ENCODE results near the gene PICK1.
"Not testable (repeated sequence)": the region's sequence is repeated elsewhere in the genome, so short reads cannot be mapped to it uniquely, and the experiment has no call there.

PICK1 gene

DNA sequence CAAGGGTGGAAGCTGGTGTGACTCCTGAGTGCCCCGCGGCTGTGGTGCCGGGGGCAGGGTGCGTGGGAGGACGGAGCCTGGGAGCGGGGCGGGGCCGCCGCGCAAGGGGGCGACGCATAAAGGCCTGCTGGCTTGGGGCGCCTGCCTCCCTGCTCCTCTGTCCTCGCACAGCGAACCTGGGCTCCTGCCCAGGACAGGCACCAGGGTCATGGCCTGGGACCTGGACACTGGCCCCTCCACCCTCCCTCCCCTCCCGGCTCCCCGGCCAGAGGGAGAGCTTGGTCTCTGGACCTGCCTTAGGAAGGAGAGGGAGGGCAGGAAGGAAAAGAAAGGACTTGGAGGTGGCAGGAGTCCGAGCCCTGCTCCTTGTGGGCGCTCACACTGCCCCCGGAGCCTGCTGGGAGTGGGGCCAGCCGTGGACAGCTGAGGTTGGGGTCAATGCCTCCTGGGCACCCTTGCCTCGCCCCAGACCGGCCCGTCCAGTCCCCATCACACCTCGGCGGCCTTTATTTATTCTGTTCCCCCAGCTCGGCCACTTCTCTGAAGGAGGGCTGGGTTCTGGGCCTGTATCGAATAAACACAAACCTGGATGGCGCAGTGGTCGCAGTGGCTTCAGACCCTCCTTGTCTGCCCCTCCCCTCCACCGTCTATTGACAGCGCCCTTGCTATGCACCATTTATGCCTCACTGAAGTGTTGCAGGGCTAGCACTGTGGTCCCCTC lies 18.1 kb downstream of the PICK1 start:
- no peak for DNase-seq (ENCODE audit: low spot score)

DNA sequence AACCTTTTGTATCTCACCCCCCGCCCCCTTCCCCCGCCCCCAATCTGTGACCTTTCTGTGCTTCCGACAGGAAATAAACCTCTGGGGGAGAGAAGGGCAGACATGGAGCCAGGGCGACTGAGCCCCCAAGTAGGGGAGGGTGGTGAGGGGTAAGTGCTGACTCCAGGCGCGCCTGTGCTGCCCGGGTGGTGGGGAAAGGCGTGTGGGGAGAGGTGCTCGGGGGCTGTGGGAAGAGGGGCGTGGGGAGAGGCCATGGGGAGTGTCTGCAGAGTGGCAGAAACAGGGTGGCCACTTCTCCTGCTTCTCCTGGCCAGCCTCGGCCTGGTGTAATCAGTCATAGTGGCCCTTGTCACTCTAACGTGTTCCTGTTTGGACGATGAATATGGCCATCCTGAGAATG lies 18.8 kb downstream of the PICK1 start:
- no peak for DNase-seq (ENCODE audit: low spot score)

DNA sequence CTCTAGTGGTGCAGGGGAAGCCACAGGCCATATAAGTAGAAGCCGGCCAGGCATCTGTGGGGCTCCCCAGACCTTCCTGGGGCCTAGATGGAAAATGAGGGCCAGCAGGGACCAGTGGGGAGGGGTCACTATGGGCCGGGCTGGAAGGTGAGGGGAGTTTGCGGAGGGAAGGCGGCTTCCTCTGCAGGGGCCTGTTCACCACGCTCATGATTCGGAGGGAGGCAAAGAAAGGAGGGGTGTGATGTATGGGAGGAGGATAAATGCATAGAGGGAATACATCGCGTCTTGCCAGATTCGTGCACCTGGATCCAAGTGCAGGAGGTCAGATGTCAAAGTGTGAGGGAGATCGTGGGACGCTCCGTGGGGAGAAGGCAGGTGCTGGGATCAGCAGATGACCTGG lies 19.9 kb downstream of the PICK1 start:
- no peak for DNase-seq (ENCODE audit: low spot score)

DNA sequence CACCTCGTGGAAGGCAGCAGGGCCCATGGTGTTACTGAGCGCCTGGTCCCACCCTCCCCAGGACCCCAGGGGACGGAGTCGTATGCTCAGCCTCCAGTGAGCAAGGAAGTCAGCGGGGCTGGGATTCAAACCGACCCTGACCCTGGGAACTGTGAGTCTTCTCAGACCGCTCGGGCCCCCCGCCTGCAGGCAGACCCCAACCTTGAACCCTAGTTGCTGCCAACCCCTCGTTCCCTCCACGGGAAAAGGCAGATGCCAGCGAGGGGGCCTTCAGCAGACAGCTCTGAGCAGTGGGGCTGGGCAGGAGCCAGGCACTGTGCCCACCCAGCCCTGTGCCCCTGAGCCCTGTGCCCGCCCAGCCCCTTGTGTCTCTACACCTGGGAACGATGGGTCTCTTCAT lies 20.4 kb downstream of the PICK1 start:
- no peak for DNase-seq (ENCODE audit: low spot score)

DNA sequence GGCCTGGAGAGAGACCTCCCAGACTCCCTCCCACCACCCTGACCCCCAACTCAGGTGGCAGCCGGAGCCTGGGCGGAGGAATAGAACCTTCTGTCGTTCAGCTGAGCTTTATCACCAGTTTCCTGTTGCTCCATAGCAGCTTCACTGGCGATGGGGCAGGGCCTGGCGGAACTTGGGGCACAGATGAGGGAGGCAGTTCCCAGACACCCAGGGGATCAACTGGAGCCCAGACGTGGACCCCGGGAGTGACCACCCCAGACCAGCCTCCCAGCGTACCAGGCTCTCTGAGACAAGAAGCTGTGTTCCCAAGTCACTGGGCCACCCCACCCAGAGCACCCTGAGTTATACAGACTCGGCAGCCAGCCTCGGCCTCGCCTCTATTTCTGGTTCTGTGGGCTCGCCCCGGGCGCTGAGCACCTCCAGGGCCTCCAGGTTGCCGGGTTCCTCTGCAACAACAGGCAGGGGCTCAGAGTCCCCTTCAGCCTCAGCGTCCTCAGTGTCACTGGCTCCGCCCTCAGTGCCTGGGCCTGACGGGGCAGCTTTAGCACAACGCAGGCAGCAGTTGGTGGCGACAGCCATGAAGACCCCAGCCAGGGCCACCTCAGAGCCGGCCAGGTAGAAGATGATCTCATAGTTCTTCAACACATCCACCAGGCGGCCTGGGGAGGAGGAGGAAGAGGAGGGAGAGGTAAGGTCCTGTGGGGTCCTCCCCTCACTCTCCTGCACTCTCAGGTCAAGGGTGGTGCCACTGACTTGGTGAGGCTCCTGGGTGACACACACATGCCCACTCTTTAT lies 21.0 kb downstream of the PICK1 start:
- no peak for DNase-seq (ENCODE audit: low spot score)

DNA sequence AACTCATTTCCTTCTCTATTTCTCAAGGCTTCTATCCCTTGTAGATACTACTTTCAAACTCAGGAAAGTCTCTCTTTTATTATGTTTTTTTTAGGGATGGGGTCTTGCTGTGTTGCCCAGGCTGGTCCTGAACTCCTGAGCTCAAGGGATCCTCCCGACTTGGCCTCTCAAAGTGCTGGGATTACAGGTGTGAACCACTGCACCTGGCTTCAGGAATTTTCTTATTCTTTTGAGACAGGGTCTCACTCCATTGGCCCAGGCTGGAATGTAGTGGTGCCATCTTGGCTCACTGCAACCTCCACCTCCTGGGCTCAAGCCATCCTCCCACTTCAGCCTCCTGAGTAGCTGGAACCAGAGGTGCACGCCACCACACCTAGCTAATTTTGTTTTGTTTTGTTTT lies 22.0 kb downstream of the PICK1 start:
- not testable (repeated sequence) for DNase-seq (ENCODE audit: low spot score)

DNA sequence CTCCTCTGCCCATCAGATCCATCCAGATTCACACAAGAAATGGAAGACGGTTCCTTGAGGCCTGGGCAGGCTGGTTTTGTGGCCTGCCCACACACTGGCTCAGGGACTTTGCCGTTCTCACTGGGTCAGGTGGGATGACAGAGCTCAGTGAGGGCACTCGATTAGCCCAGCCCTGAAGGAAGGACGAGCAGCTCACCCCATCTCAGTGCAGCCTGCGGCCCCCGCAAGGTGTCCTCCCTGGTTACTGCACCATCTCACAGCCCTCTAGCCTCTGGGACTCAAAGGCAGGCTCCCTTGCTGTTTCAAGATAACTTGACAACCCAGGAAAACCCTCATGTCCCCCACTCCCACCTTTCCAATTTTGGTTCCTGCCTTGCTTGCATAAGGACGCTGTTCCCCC lies 22.6 kb downstream of the PICK1 start:
- no peak for DNase-seq (ENCODE audit: low spot score)

DNA sequence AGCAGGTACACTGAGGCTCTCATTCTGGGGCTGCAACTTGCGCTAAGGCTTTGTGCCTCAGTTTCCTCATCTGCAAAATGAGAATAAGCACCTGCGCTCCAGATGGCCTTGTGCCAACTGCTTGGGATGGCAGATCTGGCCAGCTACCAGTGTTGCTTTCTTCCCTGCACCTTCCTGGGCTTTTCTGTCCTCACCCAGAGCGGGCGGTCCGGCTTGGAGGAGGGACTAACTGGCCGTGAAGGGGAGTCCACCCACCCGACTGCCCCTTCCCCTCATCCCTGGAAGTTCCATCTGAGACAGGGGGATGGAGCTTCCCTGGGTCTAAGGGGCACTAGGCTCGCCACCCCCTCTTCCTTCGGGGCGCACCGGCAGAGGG lies 23.3 kb downstream of the PICK1 start:
- DNase-seq (ENCODE audit: low spot score) = no peak

DNA sequence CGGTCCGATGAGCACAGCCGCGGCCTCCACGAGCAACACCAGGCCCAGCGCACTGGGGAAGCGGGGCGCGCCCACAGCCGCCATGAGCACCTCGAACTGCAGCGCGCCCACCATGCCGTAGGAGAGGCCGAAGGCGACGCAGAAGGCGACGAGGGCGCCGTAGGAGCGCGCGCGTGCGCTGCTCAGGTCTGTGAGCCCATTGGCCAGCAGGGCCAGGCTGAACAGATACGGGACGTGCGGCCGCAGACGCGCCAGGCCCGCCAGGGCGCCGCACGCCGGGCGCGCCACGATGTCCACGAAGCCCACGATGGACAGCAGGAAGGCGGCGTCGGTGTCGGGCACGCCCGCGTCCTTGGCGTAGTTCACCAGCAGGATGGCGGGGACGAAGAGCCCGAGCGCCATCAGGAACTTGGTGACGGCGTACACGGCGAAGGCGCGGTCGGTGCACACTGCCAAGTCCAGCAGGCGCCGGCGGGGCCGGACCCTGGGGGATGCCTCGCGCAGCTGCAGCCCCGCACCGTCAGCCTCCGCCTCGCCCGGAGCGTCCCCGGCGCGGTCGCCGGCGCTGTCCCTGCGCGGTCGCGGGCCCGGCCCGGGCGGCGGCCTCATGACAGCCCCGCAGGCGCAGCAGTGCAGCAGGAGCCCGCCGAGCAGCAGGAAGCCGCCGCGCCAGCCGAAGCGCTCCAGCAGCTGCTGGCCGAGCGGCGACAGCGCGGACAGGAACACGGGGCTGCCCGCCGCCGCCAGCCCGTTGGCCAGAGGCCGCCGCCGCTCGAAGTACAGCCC lies 23.8 kb downstream of the PICK1 start:
- DNase-seq (ENCODE audit: low spot score) = no peak

DNA sequence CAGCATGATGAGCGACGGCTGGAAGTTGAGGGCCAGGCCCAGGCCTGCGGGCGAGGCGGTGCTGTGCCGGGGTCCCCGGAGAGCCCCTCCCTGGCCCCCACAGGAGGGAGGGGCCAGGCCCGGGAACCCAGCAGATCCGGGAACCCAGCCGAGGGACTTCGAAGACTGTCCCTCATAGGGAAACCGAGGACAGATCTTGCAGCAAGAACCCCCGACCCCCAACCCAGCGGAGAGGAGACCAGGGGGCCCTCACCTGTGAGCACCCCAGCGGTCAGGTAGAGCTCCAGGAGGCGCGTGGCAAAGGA lies 24.4 kb downstream of the PICK1 start:
- no peak for DNase-seq (ENCODE audit: low spot score)

DNA sequence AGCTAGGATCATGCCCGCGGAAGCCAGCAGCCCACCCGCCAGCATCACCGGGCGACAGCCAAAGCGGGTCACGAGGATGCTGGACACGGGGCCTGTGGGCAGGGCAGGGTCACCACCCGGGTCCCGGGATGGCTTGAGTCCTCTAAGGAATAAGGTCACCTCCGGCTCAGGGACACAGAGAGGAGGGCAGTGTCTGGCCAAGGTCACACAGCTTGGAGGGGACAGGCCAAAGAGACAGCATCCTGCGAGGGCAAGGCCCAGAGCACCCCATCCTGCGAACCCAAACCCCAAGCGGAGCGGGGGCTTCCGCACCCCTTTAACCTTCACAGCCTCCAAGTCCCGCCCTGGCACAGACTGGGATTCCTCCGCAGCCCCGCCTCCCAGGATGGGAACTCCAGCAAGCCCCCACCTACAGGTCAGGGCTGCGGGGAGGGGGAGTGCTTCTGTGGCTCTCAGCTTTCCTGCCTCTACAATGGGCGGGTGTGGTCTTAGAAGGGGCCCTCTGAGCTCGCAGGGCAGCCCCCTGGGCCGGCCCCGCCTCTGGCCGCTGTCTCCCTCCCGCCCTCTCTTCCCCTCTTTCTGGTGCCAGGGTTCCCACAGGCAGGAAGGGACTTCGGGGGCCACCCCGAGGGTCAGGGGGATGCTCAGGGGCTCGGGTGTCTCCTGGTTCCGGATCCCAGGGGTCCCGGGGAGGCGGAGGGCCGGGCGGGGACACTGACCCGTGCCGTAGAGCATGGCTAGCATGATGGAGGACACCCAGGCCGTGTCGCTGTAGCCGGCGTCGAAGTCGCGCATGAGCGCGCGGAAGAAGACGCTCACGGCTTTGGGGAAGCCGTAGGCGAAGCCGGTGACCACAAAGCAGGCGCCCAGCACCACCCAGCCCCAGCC lies 25.0 kb downstream of the PICK1 start:
- DNase-seq (ENCODE audit: low spot score) = no peak

DNA sequence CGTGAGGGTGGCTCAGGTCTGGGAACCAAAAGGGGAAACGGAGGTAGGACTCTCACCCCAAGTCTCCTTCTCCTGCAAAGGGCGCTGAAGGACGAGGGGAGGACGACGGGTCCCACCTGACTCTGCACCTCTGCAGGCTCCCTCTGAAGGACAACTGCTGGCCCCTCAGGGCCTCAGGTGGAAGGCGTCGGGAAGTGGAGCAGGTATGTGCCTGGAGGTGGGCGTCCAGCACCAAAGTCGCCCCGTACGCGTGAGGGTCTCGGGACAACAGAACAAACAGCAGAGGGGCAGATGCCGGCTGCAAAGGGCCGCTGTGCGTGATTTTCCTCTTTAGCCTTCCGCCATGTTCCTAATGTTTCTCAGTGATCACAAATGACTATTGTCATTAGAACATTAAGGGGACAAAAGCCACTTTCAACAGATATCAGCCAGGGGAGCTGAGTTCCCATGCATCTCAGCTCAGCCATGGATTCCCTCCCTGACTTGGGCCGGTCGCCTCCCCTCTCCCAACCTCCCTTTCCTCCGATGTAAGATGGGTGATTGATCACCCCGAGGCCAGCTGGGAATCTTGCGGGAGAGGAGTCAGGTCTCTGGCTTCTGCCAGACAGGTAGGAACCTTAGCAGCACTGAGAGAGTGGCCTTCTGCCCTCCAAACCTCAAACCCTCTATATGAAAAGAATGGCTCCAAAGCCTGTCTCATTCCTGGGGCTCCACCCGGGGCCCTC lies 25.9 kb downstream of the PICK1 start:
- DNase-seq (ENCODE audit: low spot score) = no peak

DNA sequence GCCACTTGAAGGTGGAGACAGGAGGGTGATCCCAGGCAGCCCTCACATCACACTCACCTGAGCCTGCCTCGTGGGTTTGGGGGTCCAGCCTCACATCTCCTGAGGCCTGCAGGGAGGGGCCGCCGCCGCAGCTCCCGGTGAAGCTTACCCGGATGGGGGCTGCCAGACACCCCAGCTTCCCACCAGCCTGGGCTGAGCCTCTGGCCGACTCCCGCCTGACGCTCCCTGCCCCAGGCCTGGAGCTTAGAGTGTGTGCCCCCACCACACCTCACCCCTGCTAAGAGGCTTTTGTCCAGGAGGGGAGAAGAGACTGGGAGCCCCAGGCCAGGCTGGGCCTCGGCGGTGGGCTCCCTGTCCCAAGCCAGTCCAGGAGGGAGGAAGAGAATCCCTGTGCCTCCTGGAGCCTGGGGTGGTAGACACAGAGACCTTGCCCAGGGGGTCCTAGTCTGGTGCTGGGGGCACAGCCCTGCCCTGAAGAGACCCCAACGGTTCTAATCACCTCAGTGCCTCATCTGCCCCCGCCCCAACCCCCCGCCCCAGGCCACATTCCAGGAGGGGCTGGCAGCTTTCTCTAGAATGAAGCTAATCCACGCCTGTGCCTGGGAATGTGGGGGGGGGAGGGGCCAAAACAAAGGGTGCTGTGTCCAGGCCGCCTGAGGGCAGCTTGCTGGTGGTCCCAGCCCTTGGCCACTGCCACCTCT lies 26.9 kb downstream of the PICK1 start, which contains the start of gene SLC16A8:
SLC16A8 (minus strand) TSS at position 254 of the 701 bp plus-strand sequence. CDS start 1,311 bp downstream, outside the sequence.
- DNase-seq (ENCODE audit: low spot score) = no peak

DNA sequence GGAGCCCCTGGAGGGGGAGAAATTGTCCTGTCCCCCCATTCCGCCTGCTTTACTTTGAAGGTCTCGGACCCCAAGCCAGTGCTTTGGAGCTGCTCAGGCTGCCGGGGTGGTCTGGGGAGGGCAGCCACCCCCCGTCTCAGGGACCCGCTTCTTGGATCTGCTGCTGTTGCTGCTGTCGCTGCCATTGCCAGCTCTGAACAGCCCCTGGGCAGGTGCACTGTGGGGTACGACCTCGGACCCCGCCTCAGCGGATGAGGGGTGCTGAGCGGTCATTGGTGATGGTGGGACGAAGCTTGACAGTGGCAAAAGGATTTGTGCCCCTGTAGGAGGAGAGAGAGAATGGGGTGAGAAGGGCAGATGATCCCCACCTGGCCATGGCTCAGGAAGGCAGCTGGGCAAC lies 27.9 kb downstream of the PICK1 start:
- DNase-seq (ENCODE audit: low spot score) = no peak

DNA sequence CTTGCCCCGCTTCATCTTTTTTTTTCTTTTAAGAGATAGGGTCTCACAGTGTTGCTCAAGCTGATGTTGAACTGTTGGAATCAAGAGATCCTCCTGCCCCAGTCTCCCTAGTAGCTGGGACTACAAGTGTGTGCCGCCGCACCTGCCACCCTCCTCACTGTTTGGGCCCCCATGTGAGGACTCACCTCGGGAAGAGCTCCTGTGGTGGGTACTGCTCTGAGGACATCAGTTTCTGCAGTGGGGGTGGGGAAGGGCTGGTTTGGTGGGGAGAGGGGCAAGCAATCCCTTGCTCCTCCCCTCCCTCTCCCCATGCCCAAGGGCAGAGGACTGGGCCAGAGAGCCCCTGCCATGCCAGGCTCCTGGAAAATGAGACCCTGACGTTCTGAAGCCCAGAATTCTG lies 28.3 kb downstream of the PICK1 start:
- no peak for DNase-seq (ENCODE audit: low spot score)

DNA sequence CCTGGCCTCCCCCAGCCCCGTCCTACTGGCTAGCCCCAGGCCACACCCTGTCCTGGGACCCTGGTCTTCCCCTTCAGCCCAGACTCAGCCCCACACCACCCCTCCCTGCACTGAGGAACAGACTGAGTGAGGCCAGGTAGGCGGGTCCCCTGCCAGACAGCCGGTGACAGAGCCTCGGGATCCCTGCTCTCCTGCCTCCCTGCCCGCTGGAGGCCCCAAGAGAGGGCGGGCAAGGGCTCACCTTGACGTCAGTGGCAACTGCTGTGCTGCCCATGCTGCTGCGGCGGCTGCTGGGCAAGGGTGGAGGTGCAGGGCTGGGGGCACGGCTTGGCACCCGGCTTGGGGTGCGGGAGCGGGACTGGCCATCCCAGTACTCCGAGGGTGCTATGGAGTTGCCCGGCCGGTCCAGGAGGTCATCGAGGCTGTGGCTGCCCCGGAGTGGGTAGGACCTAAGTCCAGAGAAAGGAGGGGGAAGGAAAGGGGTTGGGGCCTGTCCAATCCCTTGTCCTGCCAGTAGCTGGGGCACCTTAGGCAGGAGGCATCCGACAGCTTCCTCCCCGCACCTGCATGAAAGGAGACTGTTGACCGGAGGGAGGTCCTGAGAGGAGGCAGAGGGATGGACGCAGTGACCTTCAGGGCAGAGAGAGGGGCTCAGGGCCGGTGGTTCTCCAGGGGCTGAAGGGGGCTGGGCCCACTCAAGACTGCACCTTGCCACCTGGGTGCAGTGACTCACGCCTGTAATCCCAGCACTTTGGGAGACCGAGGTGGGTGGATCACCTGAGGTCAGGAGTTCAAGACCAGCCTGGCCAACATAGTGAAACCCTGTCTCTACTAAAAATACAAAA lies 29.0 kb downstream of the PICK1 start:
- no peak for DNase-seq (ENCODE audit: low spot score)

DNA sequence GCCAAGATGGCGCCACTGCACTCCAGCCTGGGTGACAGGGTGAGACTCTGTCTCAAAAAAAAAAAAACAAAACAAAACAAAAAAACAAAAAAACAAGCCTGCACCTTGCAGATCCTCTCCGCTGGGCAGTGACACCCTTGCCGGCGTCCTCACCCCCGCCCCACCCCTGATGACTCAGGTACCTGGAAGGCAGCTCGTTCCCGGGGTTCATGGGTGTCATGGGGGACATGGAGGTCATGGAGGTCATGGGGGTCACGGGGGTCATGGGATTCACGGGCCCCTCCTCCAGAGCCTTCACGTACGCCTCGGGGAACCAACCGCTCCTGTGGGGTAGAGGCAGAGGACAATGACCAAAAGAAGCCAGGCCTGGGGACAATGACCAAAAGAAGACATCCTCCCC lies 29.7 kb downstream of the PICK1 start:
- no peak for DNase-seq (ENCODE audit: low spot score)

DNA sequence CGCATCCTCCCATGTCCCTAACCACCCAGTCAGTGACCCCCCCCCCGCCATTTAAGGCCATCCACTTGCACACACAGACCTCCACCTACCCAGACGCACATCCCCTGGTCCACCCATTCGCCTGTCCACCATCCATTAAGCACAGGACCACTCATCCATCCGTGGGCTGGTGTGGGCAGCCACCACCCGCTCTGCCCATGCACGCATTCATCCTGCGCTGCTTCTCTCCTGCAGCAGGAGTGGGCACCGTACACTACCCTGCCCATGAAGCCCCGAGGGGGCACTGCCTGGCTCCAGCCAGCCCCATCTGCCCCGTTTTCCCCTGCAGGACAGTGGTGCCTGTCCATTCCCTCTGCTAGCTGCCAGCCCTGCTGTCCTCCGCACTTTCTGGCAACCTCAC lies 30.7 kb downstream of the PICK1 start:
- no peak for DNase-seq (ENCODE audit: low spot score)

DNA sequence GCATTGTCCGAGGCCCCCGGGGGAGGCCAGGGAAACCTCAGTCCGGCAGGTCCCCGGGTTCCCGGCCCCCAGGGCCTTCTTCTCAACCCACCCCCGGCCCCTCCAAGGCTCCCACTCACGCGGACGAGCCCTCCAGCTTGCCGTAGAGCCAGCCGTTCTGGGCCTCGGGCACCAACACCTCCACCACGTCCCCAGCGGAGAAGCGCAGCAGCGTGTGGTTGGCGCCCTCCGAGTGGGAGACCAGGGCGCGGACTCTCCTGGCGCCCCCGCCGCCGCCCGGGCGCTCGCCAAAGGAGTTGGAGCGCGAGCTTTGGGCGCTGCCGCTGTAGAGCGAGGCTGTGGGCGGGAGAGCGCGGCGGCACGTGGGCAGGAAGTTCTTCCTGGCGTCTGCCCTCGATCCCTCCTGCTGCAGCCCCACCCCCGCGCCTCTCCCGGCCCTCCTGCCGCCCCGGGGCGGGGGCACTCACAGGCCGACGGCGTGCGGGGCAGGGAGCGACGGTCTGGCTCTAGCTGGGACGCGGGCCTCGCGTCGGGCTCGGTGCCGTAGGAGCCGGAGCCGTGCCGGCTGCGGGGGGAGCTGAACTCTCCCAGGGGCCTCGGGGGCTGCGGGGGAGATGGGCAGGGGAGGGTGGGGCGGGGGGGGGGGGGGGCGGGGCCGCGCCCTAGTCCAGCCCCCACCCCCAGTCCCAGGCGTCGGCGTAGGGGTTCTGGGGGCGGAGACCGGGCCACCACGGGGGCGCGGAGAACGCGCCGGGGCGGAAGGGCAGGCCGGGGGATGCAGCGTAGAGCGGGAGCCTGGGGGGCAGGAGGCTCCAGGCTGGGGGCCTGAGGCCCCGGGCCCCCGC lies 31.6 kb downstream of the PICK1 start:
- DNase-seq (ENCODE audit: low spot score) = no peak

Data from RKO (cell line).